HepG2 (cell line): ENCODE measurements around the gene AGPAT3. TPM values are rescaled to one million over a fixed set of nuclear protein-coding genes. Genes with fewer than 3 reads are reported as not detected.
A peak's percentile ranks its signal among the peaks of the same experiment; 100 is the strongest.

Source experiments
- BCL6 ChIP-seq: IDR thresholded peaks from 2 replicates; pipeline ENCODE4 v1.6.1; 2016; ENCODE audit warnings: missing genetic modification reagents, missing compliant biosample characterization
- ELF1 ChIP-seq: sonication (generic); formaldehyde crosslinking; IDR thresholded peaks from 2 replicates; pipeline ENCODE4 v1.4.0; 2020; ENCODE audit warnings: missing genetic modification reagents
- GABPA ChIP-seq, 2 experiments: IDR thresholded peaks; 2 replicates each; pipeline ENCODE4 v1.6.1; 2011 to 2016; ENCODE audit warnings: low read depth in 2 of 2, low read length in 1 of 2, missing biosample characterization in 1 of 2, missing genetic modification characterization in 1 of 2
- NR2F1 ChIP-seq, 2 experiments: fragments of 450-650 bp in 1 of 2; formaldehyde crosslinking in 1 of 2; IDR thresholded peaks; 2 replicates each; pipeline versions ENCODE4 v1.5.0 to v1.6.1; 2016 to 2020; ENCODE audit warnings: mild to moderate bottlenecking in 1 of 2, missing compliant biosample characterization in 1 of 2, missing genetic modification reagents in 1 of 2, moderate library complexity in 1 of 2
- PAF1 ChIP-seq: IDR thresholded peaks from 2 replicates; pipeline ENCODE4 v1.6.1; 2016; ENCODE audit warnings: missing genetic modification reagents, missing compliant biosample characterization
- ZNF282 ChIP-seq: fragments of 450-650 bp; IDR thresholded peaks from 2 replicates; pipeline ENCODE4 v1.6.1; 2018; ENCODE audit not compliant: partially characterized antibody
- ZNF317 ChIP-seq: sonication (generic); formaldehyde crosslinking; IDR thresholded peaks from 2 replicates; pipeline ENCODE4 v1.5.0; 2020; ENCODE audit warnings: mild to moderate bottlenecking, missing genetic modification reagents
- ZNF501 ChIP-seq: sonication (generic); formaldehyde crosslinking; IDR thresholded peaks from 2 replicates; pipeline ENCODE4 v1.5.1; 2020; ENCODE audit warnings: mild to moderate bottlenecking, moderate library complexity, missing genetic modification reagents
- ZNF672 ChIP-seq: sonication (generic); formaldehyde crosslinking; IDR thresholded peaks from 2 replicates; pipeline ENCODE4 v1.8.1; 2022; ENCODE audit warnings: missing genetic modification reagents
- polyA plus RNA-seq, 8 experiments: library from polyadenylated mRNA; depleted of rRNA in 3 of 8; stranded (reverse) in 7 of 8; unstranded in 1 of 8; fragments of >200 nt; fragmentation: Illumina TruSeq in 4 of 8; extraction: Trizol in 4 of 8; gene quantifications; 2 replicates each; pipeline versions ENCODE4 v1.2.1 to v1.2.3, GENCODE V29; 2011 to 2016; ENCODE audit warnings: low read depth in 4 of 8, missing spikeins in 1 of 8, mixed read lengths in 1 of 8; ENCODE audit not compliant: insufficient read depth in 1 of 8
- total RNA-seq, 5 experiments: library from RNA; depleted of rRNA; stranded (reverse); fragments of >200 nt; fragmentation: Illumina TruSeq; extraction: Trizol; gene quantifications; 2 replicates each; pipeline ENCODE4 v1.2.3, GENCODE V29; 2016; ENCODE audit warnings: low read depth in 1 of 5
- TF ChIP-seq, protein P1 (sequence below): fragments of 450-650 bp; IDR thresholded peaks from 2 replicates; pipeline ENCODE4 v1.6.1; 2017; ENCODE audit warnings: mild to moderate bottlenecking
- TF ChIP-seq, protein P2 (sequence below): sonication (generic); formaldehyde crosslinking; conservative IDR thresholded peaks from 2 replicates; pipeline ENCODE4 v1.4.0; 2020; ENCODE audit warnings: mild to moderate bottlenecking, missing genetic modification reagents, moderate library complexity
- TF ChIP-seq, protein P3 (sequence below): sonication (generic); formaldehyde crosslinking; IDR thresholded peaks from 2 replicates; pipeline ENCODE4 v1.4.0; 2020; ENCODE audit warnings: mild to moderate bottlenecking, missing genetic modification reagents

The AGPAT3 gene
- total and polyA plus RNA-seq, 2 of the 13 experiments (the other 11 are each of a cell fraction or from before 2014, with no cell fraction given), result 32.2 to 54.4 TPM

DNA sequence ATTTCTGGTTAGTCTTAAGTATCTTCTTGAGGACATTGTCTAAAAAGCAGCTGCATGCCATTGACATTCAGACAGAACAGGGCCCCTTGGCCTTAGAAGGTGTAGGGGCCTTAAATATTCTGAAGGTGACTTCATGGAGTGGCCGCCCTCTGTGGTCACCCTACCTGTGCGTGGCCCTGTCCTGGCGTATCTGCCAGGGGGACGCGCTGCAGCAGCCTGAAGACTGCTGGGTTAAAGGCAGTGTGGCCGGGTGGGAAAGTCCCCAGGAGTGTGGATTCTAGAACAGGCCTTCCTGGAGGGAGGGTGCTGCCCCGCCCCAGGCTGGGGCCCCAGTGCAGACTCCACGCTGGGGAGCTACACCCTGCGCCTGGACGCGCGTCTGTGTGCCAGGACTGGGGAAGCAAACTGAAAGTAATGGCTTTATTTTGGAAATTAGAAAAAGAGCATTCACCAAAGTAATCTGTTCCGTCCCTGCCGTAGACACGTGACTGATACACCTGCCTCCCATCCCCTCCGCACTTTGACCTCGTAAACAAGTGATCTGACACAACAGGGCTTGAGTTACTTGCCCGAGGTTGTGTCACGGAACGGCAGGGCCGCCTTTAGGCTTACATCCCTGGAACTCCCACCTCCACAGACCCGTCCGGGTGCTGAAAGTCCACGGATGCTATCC lies 1.8 kb downstream of the AGPAT3 start (continued):
- TF ChIP-seq ZNF672 (no peak), PAF1 (CRISPR knock-in tag) (no peak), ZNF282 (no peak), BCL6 (peak; percentile 63; the same call in 1 of the 2 replicates), ZNF501 (CRISPR knock-in tag) (0 out of 2 replicates have a peak, but pooled peaks have one; percentile 21), NR2F1 (CRISPR knock-in tag; IDR thresholded peaks at IDR 0.05) (peak; percentile 56 to 84; a peak in 3 of 4 replicates), ZNF317 (CRISPR knock-in tag) (no peak), GABPA (IDR thresholded peaks at IDR 0.05; ENCODE audit: low read depth, low read length) (no peak), GABPA (CRISPR knock-in tag; IDR thresholded peaks at IDR 0.05; ENCODE audit: low read depth) (no peak), ELF1 (CRISPR knock-in tag) (0 out of 2 replicates have a peak, but pooled peaks have one; percentile 12)
- TF ChIP-seq, protein P1, sequence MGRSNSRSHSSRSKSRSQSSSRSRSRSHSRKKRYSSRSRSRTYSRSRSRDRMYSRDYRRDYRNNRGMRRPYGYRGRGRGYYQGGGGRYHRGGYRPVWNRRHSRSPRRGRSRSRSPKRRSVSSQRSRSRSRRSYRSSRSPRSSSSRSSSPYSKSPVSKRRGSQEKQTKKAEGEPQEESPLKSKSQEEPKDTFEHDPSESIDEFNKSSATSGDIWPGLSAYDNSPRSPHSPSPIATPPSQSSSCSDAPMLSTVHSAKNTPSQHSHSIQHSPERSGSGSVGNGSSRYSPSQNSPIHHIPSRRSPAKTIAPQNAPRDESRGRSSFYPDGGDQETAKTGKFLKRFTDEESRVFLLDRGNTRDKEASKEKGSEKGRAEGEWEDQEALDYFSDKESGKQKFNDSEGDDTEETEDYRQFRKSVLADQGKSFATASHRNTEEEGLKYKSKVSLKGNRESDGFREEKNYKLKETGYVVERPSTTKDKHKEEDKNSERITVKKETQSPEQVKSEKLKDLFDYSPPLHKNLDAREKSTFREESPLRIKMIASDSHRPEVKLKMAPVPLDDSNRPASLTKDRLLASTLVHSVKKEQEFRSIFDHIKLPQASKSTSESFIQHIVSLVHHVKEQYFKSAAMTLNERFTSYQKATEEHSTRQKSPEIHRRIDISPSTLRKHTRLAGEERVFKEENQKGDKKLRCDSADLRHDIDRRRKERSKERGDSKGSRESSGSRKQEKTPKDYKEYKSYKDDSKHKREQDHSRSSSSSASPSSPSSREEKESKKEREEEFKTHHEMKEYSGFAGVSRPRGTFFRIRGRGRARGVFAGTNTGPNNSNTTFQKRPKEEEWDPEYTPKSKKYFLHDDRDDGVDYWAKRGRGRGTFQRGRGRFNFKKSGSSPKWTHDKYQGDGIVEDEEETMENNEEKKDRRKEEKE, result no peak
- TF ChIP-seq, protein P2, sequence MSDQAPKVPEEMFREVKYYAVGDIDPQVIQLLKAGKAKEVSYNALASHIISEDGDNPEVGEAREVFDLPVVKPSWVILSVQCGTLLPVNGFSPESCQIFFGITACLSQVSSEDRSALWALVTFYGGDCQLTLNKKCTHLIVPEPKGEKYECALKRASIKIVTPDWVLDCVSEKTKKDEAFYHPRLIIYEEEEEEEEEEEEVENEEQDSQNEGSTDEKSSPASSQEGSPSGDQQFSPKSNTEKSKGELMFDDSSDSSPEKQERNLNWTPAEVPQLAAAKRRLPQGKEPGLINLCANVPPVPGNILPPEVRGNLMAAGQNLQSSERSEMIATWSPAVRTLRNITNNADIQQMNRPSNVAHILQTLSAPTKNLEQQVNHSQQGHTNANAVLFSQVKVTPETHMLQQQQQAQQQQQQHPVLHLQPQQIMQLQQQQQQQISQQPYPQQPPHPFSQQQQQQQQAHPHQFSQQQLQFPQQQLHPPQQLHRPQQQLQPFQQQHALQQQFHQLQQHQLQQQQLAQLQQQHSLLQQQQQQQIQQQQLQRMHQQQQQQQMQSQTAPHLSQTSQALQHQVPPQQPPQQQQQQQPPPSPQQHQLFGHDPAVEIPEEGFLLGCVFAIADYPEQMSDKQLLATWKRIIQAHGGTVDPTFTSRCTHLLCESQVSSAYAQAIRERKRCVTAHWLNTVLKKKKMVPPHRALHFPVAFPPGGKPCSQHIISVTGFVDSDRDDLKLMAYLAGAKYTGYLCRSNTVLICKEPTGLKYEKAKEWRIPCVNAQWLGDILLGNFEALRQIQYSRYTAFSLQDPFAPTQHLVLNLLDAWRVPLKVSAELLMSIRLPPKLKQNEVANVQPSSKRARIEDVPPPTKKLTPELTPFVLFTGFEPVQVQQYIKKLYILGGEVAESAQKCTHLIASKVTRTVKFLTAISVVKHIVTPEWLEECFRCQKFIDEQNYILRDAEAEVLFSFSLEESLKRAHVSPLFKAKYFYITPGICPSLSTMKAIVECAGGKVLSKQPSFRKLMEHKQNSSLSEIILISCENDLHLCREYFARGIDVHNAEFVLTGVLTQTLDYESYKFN, result peak; percentile 80
- TF ChIP-seq, protein P3, sequence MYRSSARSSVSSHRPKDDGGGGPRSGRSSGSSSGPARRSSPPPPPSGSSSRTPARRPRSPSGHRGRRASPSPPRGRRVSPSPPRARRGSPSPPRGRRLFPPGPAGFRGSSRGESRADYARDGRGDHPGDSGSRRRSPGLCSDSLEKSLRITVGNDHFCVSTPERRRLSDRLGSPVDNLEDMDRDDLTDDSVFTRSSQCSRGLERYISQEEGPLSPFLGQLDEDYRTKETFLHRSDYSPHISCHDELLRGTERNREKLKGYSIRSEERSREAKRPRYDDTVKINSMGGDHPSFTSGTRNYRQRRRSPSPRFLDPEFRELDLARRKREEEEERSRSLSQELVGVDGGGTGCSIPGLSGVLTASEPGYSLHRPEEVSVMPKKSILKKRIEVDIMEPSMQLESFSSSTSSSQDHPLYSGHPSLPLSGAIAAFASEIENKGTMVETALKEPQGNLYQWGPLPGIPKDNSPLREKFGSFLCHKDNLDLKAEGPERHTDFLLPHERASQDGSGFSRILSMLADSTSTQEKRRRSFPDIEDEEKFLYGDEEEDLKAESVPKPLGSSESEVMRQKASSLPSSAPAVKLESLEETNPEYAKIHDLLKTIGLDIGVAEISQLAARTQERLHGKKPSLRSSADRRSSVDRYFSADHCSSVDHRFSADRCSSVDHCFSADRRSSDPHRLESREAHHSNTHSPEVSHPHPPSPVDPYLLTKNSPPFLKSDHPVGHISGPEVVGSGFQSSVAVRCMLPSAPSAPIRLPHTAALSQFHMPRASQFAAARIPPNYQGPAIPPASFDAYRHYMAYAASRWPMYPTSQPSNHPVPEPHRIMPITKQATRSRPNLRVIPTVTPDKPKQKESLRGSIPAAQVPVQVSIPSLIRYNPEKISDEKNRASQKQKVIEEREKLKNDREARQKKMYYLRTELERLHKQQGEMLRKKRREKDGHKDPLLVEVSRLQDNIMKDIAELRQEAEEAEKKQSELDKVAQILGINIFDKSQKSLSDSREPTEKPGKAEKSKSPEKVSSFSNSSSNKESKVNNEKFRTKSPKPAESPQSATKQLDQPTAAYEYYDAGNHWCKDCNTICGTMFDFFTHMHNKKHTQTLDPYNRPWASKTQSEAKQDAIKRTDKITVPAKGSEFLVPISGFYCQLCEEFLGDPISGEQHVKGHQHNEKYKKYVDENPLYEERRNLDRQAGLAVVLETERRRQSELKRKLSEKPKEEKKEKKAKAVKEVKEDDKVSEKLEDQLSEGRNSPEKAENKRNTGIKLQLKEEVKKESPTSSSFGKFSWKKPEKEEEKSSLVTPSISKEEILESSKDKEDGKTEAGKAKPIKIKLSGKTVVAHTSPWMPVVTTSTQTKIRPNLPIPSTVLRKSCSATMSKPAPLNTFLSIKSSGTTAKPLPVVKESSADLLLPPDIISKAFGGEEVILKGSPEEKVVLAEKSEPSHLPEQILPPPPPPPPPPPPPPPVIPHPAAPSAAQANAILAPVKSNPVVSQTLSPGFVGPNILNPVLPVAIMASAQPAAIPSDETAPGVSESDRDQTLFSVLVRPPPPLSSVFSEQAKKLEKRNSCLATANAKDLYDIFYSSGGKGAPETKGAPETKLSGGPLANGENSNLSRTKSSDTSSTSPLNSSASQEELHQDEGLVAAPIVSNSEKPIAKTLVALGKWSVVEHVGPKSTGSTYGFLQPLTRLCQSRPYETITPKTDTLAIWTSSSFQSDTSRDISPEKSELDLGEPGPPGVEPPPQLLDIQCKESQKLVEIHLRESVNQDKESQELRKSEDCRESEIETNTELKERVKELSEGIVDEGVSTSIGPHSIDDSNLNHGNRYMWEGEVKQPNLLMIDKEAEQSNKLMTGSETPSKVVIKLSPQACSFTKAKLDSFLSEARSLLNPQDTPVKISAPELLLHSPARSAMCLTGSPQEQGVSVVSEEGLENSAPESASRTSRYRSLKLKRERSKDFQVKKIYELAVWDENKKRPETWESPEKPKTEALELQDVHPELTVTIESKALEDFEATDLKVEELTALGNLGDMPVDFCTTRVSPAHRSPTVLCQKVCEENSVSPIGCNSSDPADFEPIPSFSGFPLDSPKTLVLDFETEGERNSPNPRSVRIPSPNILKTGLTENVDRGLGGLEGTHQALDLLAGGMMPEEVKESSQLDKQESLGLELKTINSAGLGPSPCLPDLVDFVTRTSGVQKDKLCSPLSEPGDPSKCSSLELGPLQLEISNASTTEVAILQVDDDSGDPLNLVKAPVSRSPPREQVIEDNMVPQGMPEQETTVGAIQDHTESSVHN, result no peak
